ENCODE results near the gene PLD1.

Gene PLD1

GRCh38 chr3:171845481-171846284 is 35.4 kb upstream of the PLD1 start:
- H3K4me1 ChIP-seq (ENCODE audit: control insufficient read depth, insufficient read depth, low read length): no peaks in the 10 kb centered on the region
- H3K4me2 ChIP-seq (ENCODE audit: low read length): no peak overlapping the region
- no peaks in the 10 kb centered on the region for H3K36me3 ChIP-seq (ENCODE audit: insufficient read depth, low read length)
- no peak overlapping the region for H3K4me3 ChIP-seq (ENCODE audit: low read length)
- no peaks in the 10 kb centered on the region for H3K27me3 ChIP-seq (ENCODE audit: control insufficient read depth, insufficient read depth, low read length)
- no peak overlapping the region for H3K9ac ChIP-seq (ENCODE audit: low read depth, low read length)
- no peaks in the 10 kb centered on the region for H3K9me3 ChIP-seq (replicated peaks; ENCODE audit: low read length)

GRCh38 chr3:171844873-171845272 is 34.6 kb upstream of the PLD1 start:
- Histone ChIP-seq H3K9me3 (replicated peaks; ENCODE audit: low read length) (no peaks in the 10 kb centered on the region), H3K4me1 (ENCODE audit: control insufficient read depth, insufficient read depth, low read length) (no peaks in the 10 kb centered on the region), H3K9ac (ENCODE audit: low read depth, low read length) (no peak overlapping the region), H3K27me3 (ENCODE audit: control insufficient read depth, insufficient read depth, low read length) (no peaks in the 10 kb centered on the region), H3K4me3 (ENCODE audit: low read length) (no peak overlapping the region), H3K36me3 (ENCODE audit: insufficient read depth, low read length) (no peaks in the 10 kb centered on the region), H3K4me2 (ENCODE audit: low read length) (no peak overlapping the region)

- no peaks in the 10 kb centered on the region for H3K36me3 ChIP-seq (ENCODE audit: insufficient read depth, low read length)
- H3K27me3 ChIP-seq (ENCODE audit: control insufficient read depth, insufficient read depth, low read length): no peaks in the 10 kb centered on the region
- no peak within 1 kb of the TSS for H3K4me2 ChIP-seq (ENCODE audit: low read length)
- H3K4me1 ChIP-seq (ENCODE audit: control insufficient read depth, insufficient read depth, low read length): peaks cover 8% of the 10 kb centered on the region
- H3K4me3 ChIP-seq (ENCODE audit: low read length): no peak within 1 kb of the TSS
- no peak within 1 kb of the TSS for H3K9ac ChIP-seq (ENCODE audit: low read depth, low read length)
- H3K9me3 ChIP-seq (replicated peaks; ENCODE audit: low read length): no peaks in the 10 kb centered on the region
These were observed 32.7 kb upstream of the PLD1 start, which contains the start of gene TMEM212 for GRCh38 chr3:171842864-171843518. Gene TMEM212, plus strand, starts transcription at chr3:171843349. Its CDS starts 35 bp downstream, at chr3:171843384.

- H3K9me3 ChIP-seq (replicated peaks; ENCODE audit: low read length): no peaks in the 10 kb centered on the region
- H3K36me3 ChIP-seq (ENCODE audit: insufficient read depth, low read length): no peaks in the 10 kb centered on the region
- no peak overlapping the region for H3K4me2 ChIP-seq (ENCODE audit: low read length)
- H3K4me3 ChIP-seq (ENCODE audit: low read length): no peak overlapping the region
- peaks cover 8% of the 10 kb centered on the region for H3K4me1 ChIP-seq (ENCODE audit: control insufficient read depth, insufficient read depth, low read length)
- H3K27me3 ChIP-seq (ENCODE audit: control insufficient read depth, insufficient read depth, low read length): no peaks in the 10 kb centered on the region
- H3K9ac ChIP-seq (ENCODE audit: low read depth, low read length): no peak overlapping the region
These were observed 31.3 kb upstream of the PLD1 start for GRCh38 chr3:171841620-171842000.

GRCh38 chr3:171840811-171841619 is 30.7 kb upstream of the PLD1 start:
- H3K4me2 ChIP-seq (ENCODE audit: low read length): no peak overlapping the region
- H3K36me3 ChIP-seq (ENCODE audit: insufficient read depth, low read length): no peaks in the 10 kb centered on the region
- no peaks in the 10 kb centered on the region for H3K9me3 ChIP-seq (replicated peaks; ENCODE audit: low read length)
- H3K9ac ChIP-seq (ENCODE audit: low read depth, low read length): no peak overlapping the region
- H3K4me3 ChIP-seq (ENCODE audit: low read length): no peak overlapping the region
- H3K4me1 ChIP-seq (ENCODE audit: control insufficient read depth, insufficient read depth, low read length): peaks cover 8% of the 10 kb centered on the region
- no peaks in the 10 kb centered on the region for H3K27me3 ChIP-seq (ENCODE audit: control insufficient read depth, insufficient read depth, low read length)

- Histone ChIP-seq H3K9me3 (replicated peaks; ENCODE audit: low read length) (no peaks in the 10 kb centered on the region), H3K9ac (ENCODE audit: low read depth, low read length) (no peak overlapping the region), H3K4me2 (ENCODE audit: low read length) (no peak overlapping the region), H3K27me3 (ENCODE audit: control insufficient read depth, insufficient read depth, low read length) (no peaks in the 10 kb centered on the region), H3K4me1 (ENCODE audit: control insufficient read depth, insufficient read depth, low read length) (peaks cover 8% of the 10 kb centered on the region), H3K36me3 (ENCODE audit: insufficient read depth, low read length) (no peaks in the 10 kb centered on the region), H3K4me3 (ENCODE audit: low read length) (no peak overlapping the region)
These were observed 30.1 kb upstream of the PLD1 start for GRCh38 chr3:171840445-171840810.

- H3K4me3 ChIP-seq (ENCODE audit: low read length): no peak overlapping the region
- no peaks in the 10 kb centered on the region for H3K27me3 ChIP-seq (ENCODE audit: control insufficient read depth, insufficient read depth, low read length)
- no peaks in the 10 kb centered on the region for H3K9me3 ChIP-seq (replicated peaks; ENCODE audit: low read length)
- no peak overlapping the region for H3K9ac ChIP-seq (ENCODE audit: low read depth, low read length)
- no peak overlapping the region for H3K4me2 ChIP-seq (ENCODE audit: low read length)
- peaks cover 11% of the 10 kb centered on the region for H3K4me1 ChIP-seq (ENCODE audit: control insufficient read depth, insufficient read depth, low read length)
- H3K36me3 ChIP-seq (ENCODE audit: insufficient read depth, low read length): no peaks in the 10 kb centered on the region
These were observed 29.0 kb upstream of the PLD1 start for GRCh38 chr3:171839270-171839669.

- no peaks in the 10 kb centered on the region for H3K36me3 ChIP-seq (ENCODE audit: insufficient read depth, low read length)
- H3K9ac ChIP-seq (ENCODE audit: low read depth, low read length): peak overlapping the region; percentile 40
- H3K4me3 ChIP-seq (ENCODE audit: low read length): peak overlapping the region; percentile 39
- H3K4me1 ChIP-seq (ENCODE audit: control insufficient read depth, insufficient read depth, low read length): peaks cover 21% of the 10 kb centered on the region
- peak overlapping the region; percentile 72 for H3K4me2 ChIP-seq (ENCODE audit: low read length)
- H3K27me3 ChIP-seq (ENCODE audit: control insufficient read depth, insufficient read depth, low read length): no peaks in the 10 kb centered on the region
- no peaks in the 10 kb centered on the region for H3K9me3 ChIP-seq (replicated peaks; ENCODE audit: low read length)
These were observed 28.0 kb upstream of the PLD1 start for GRCh38 chr3:171838218-171838720.

GRCh38 chr3:171837698-171838097 is 27.4 kb upstream of the PLD1 start:
- Histone ChIP-seq H3K4me2 (ENCODE audit: low read length) (peak overlapping the region; percentile 72), H3K36me3 (ENCODE audit: insufficient read depth, low read length) (no peaks in the 10 kb centered on the region), H3K4me1 (ENCODE audit: control insufficient read depth, insufficient read depth, low read length) (peaks cover 23% of the 10 kb centered on the region), H3K9me3 (replicated peaks; ENCODE audit: low read length) (no peaks in the 10 kb centered on the region), H3K9ac (ENCODE audit: low read depth, low read length) (peak overlapping the region; percentile 40), H3K27me3 (ENCODE audit: control insufficient read depth, insufficient read depth, low read length) (no peaks in the 10 kb centered on the region), H3K4me3 (ENCODE audit: low read length) (peak overlapping the region; percentile 39)

- Histone ChIP-seq H3K4me1 (ENCODE audit: control insufficient read depth, insufficient read depth, low read length) (peaks cover 30% of the 10 kb centered on the region), H3K36me3 (ENCODE audit: insufficient read depth, low read length) (no peaks in the 10 kb centered on the region), H3K4me3 (ENCODE audit: low read length) (no peak overlapping the region), H3K27me3 (ENCODE audit: control insufficient read depth, insufficient read depth, low read length) (no peaks in the 10 kb centered on the region), H3K9ac (ENCODE audit: low read depth, low read length) (no peak overlapping the region), H3K4me2 (ENCODE audit: low read length) (no peak overlapping the region), H3K9me3 (replicated peaks; ENCODE audit: low read length) (no peaks in the 10 kb centered on the region)
These were observed 26.6 kb upstream of the PLD1 start for GRCh38 chr3:171836855-171837254.

- Histone ChIP-seq H3K9me3 (replicated peaks; ENCODE audit: low read length) (no peaks in the 10 kb centered on the region), H3K4me2 (ENCODE audit: low read length) (no peak overlapping the region), H3K4me3 (ENCODE audit: low read length) (no peak overlapping the region), H3K36me3 (ENCODE audit: insufficient read depth, low read length) (no peaks in the 10 kb centered on the region), H3K9ac (ENCODE audit: low read depth, low read length) (no peak overlapping the region), H3K27me3 (ENCODE audit: control insufficient read depth, insufficient read depth, low read length) (no peaks in the 10 kb centered on the region), H3K4me1 (ENCODE audit: control insufficient read depth, insufficient read depth, low read length) (peaks cover 35% of the 10 kb centered on the region)
These were observed 25.3 kb upstream of the PLD1 start for GRCh38 chr3:171835613-171836012.
